H1 (cell line): Measurements from ENCODE around the gene DACH2. TPM values are rescaled to one million over a fixed set of nuclear protein-coding genes. Genes with fewer than 3 reads are reported as not detected.

Experiments
- CTCF ChIA-PET: fragments of 300-600 bp; sonication (Branson Sonifier 250); formaldehyde crosslinking; loops from one replicate; lab custom pipeline; 2021; ENCODE audit not compliant: partially characterized antibody; lab: Charles Lee
- POLR2A ChIA-PET: fragments of 300-600 bp; sonication (Branson Sonifier 250); formaldehyde crosslinking; loops from one replicate; lab custom pipeline; 2021; ENCODE audit warnings: inconsistent platforms; ENCODE audit not compliant: partially characterized antibody; lab: Charles Lee
- DNase-seq, 2 experiments: peaks; one replicate each; pipeline versions ENCODE4 v3.0.0 to v3.0.0-alpha.2; 2010 to 2022; ENCODE audit warnings: low spot score in 2 of 2, low read depth in 1 of 2, mixed read lengths in 1 of 2
- FAIRE-seq: peaks from 2 replicates; lab custom pipeline; 2011; peaks lifted over from hg19 to GRCh38; lab: Jason Lieb, UNC
- H2AFZ ChIP-seq: 2 replicates; pipeline ENCODE4 v1.8.1; 2012; ENCODE audit warnings: low read length, inconsistent platforms
- H2AK5ac ChIP-seq: 2 replicates; pipeline ENCODE4 v1.6.1; 2013; ENCODE audit warnings: low read depth, low read length
- H2BK120ac ChIP-seq: replicated peaks from 2 replicates; pipeline ENCODE3; 2013; ENCODE audit warnings: low read depth, low read length, inconsistent platforms
- H2BK12ac ChIP-seq: 2 replicates; pipeline ENCODE4 v1.6.1; 2013; ENCODE audit warnings: low read depth, low read length
- H2BK15ac ChIP-seq: 2 replicates; pipeline ENCODE4 v1.6.1; 2013; ENCODE audit warnings: low read length
- H2BK20ac ChIP-seq: 2 replicates; pipeline ENCODE4 v1.6.1; 2013; ENCODE audit warnings: low read length
- H2BK5ac ChIP-seq: 2 replicates; pipeline ENCODE4 v1.6.1; 2013; ENCODE audit warnings: low read depth, low read length
- H3K14ac ChIP-seq: 2 replicates; pipeline ENCODE4 v1.6.1; 2013; ENCODE audit warnings: inconsistent platforms; ENCODE audit not compliant: insufficient read length
- H3K18ac ChIP-seq: 2 replicates; pipeline ENCODE4 v1.6.1; 2013; ENCODE audit warnings: low read length; ENCODE audit errors: extremely low read depth
- H3K23ac ChIP-seq: 2 replicates; pipeline ENCODE4 v1.6.1; 2013; ENCODE audit warnings: inconsistent platforms; ENCODE audit not compliant: insufficient read length
- H3K23me2 ChIP-seq: 2 replicates; pipeline ENCODE4 v1.6.1; 2013; ENCODE audit warnings: low read depth, low read length
- H3K27ac ChIP-seq: 2 replicates; pipeline ENCODE4 v1.6.1; 2011; ENCODE audit warnings: low read depth, low read length, inconsistent platforms
- H3K27me3 ChIP-seq, 4 experiments: replicated peaks in 1 of 4; 1 replicate in 1 of 4; 2 replicates in 3 of 4; pipeline versions ENCODE4 v1.6.1 to v1.8.1; 2011 to 2013; ENCODE audit warnings: low read length in 3 of 4, mild to moderate bottlenecking in 3 of 4, inconsistent platforms in 2 of 4, mixed read lengths in 2 of 4, moderate library complexity in 1 of 4; ENCODE audit not compliant: control insufficient read depth in 3 of 4, insufficient read depth in 3 of 4; ENCODE audit errors: extremely low read depth in 1 of 4
- H3K36me3 ChIP-seq, 4 experiments: 2 replicates each; pipeline versions ENCODE4 v1.6.1 to v1.8.1; 2011 to 2013; ENCODE audit warnings: mild to moderate bottlenecking in 4 of 4, low read length in 3 of 4, moderate library complexity in 2 of 4, control low read depth in 1 of 4, inconsistent platforms in 1 of 4; ENCODE audit not compliant: insufficient read depth in 4 of 4, control insufficient read depth in 2 of 4
- H3K4ac ChIP-seq: replicated peaks from 2 replicates; pipeline ENCODE3; 2013; ENCODE audit warnings: low read length, low read depth, mixed read lengths, inconsistent platforms; ENCODE audit not compliant: insufficient read length
- H3K4me1 ChIP-seq, 4 experiments: replicated peaks in 1 of 4; 1 replicate in 1 of 4; 2 replicates in 3 of 4; pipeline versions ENCODE4 v1.6.1 to v1.8.1; 2011 to 2013; ENCODE audit warnings: low read length in 3 of 4, inconsistent platforms in 2 of 4, mixed read lengths in 1 of 4; ENCODE audit not compliant: insufficient read depth in 4 of 4, control insufficient read depth in 3 of 4
- H3K4me2 ChIP-seq, 2 experiments: 2 replicates each; pipeline versions ENCODE4 v1.6.1 to v1.8.1; 2011 to 2013; ENCODE audit warnings: low read depth in 2 of 2, low read length in 2 of 2, control low read depth in 1 of 2, inconsistent platforms in 1 of 2, mild to moderate bottlenecking in 1 of 2; ENCODE audit not compliant: insufficient read depth in 1 of 2
- H3K4me3 ChIP-seq, 4 experiments: fragments of 200-600, 300-600 bp in 1 of 4; sonication (generic), shearing (Covaris generic), sonication (Bioruptor Twin) in 1 of 4; 2 replicates each; pipeline versions ENCODE4 v1.5.1 to v1.8.1; 2011 to 2016; ENCODE audit warnings: low read length in 4 of 4, low read depth in 3 of 4, control low read depth in 2 of 4, inconsistent platforms in 2 of 4, mild to moderate bottlenecking in 2 of 4, mixed read lengths in 1 of 4, moderate library complexity in 1 of 4; ENCODE audit not compliant: insufficient read depth in 2 of 4; ENCODE audit errors: extremely low read depth in 1 of 4
- H3K56ac ChIP-seq: replicated peaks from 2 replicates; pipeline ENCODE3; 2013; ENCODE audit warnings: low read depth, mild to moderate bottlenecking, mixed read lengths, low read length, inconsistent platforms; ENCODE audit not compliant: insufficient read length
- H3K79me1 ChIP-seq: 2 replicates; pipeline ENCODE4 v1.6.1; 2013; ENCODE audit warnings: low read depth, low read length, control low read depth
- H3K79me2 ChIP-seq, 2 experiments: 2 replicates each; pipeline versions ENCODE4 v1.6.1 to v1.8.1; 2012 to 2013; ENCODE audit warnings: low read length in 2 of 2, mild to moderate bottlenecking in 2 of 2, inconsistent platforms in 1 of 2; ENCODE audit not compliant: insufficient read depth in 2 of 2, control insufficient read depth in 1 of 2
- H3K9ac ChIP-seq, 4 experiments: replicated peaks in 1 of 4; 1 replicate in 1 of 4; 2 replicates in 3 of 4; pipeline versions ENCODE4 v1.6.1 to v1.8.1; 2011 to 2013; ENCODE audit warnings: low read depth in 3 of 4, low read length in 3 of 4, control low read depth in 2 of 4, mild to moderate bottlenecking in 2 of 4, moderate library complexity in 2 of 4, inconsistent platforms in 1 of 4; ENCODE audit errors: extremely low read depth in 1 of 4
- H3K9me3 ChIP-seq, 2 experiments: 2 replicates each; pipeline versions ENCODE4 v1.6.1 to v1.8.1; 2012 to 2013; ENCODE audit warnings: mild to moderate bottlenecking in 2 of 2, moderate library complexity in 2 of 2, control low read depth in 1 of 2, inconsistent platforms in 1 of 2, low read depth in 1 of 2, low read length in 1 of 2, mixed read lengths in 1 of 2; ENCODE audit not compliant: insufficient read depth in 2 of 2
- H4K20me1 ChIP-seq, 2 experiments: replicated peaks in 1 of 2; 2 replicates each; pipeline versions ENCODE3 to v1.8.1; 2011 to 2013; ENCODE audit warnings: inconsistent platforms in 2 of 2, low read length in 2 of 2, mild to moderate bottlenecking in 1 of 2; ENCODE audit not compliant: insufficient read depth in 2 of 2, control insufficient read depth in 1 of 2
- H4K5ac ChIP-seq: 2 replicates; pipeline ENCODE4 v1.6.1; 2013; ENCODE audit warnings: low read length, low read depth, mixed read lengths, inconsistent platforms; ENCODE audit not compliant: insufficient read length
- H4K8ac ChIP-seq: 2 replicates; pipeline ENCODE4 v1.8.0; 2013; ENCODE audit warnings: mild to moderate bottlenecking, moderate library complexity, low read length, inconsistent platforms; ENCODE audit not compliant: insufficient read depth; ENCODE audit errors: extremely low read depth
- H4K91ac ChIP-seq: replicated peaks from 2 replicates; pipeline ENCODE3; 2013; ENCODE audit warnings: low read length, mixed read lengths, inconsistent platforms; ENCODE audit not compliant: insufficient read length
- GABPA ChIP-seq: IDR thresholded peaks from 2 replicates; pipeline ENCODE4 v1.6.1; 2011; ENCODE audit warnings: mild to moderate bottlenecking, low read length, moderate library complexity, borderline replicate concordance; ENCODE audit not compliant: insufficient read depth
- HDAC6 ChIP-seq: IDR thresholded peaks from one replicate; pipeline ENCODE4 v1.7.1; 2012; ENCODE audit warnings: low read depth, mild to moderate bottlenecking, inconsistent platforms, low read length, moderate library complexity
- KDM4A ChIP-seq: IDR thresholded peaks from one replicate; pipeline ENCODE4 v1.7.1; 2012; ENCODE audit warnings: low read depth, mild to moderate bottlenecking, moderate library complexity, low read length, inconsistent platforms; ENCODE audit not compliant: severe bottlenecking
- NRF1 ChIP-seq: IDR thresholded peaks from 2 replicates; pipeline ENCODE4 v1.6.1; 2011; ENCODE audit warnings: mild to moderate bottlenecking, low read depth, low read length, improper control_type of control experiment
- RAD21 ChIP-seq, 2 experiments: IDR thresholded peaks in 1 of 2; conservative IDR thresholded peaks in 1 of 2; 2 replicates each; pipeline ENCODE4 v1.6.1; 2011; ENCODE audit warnings: low read depth in 2 of 2, low read length in 2 of 2, improper control_type of control experiment in 1 of 2, inconsistent platforms in 1 of 2, mild to moderate bottlenecking in 1 of 2, moderate library complexity in 1 of 2
- RFX5 ChIP-seq: IDR thresholded peaks from 2 replicates; pipeline ENCODE4 v1.6.1; 2011; ENCODE audit warnings: low read depth, low read length, improper control_type of control experiment, borderline replicate concordance
- SAP30 ChIP-seq: fragments of 300-600 bp; sonication (generic); IDR thresholded peaks from 2 replicates; pipeline ENCODE4 v1.7.1; 2012; ENCODE audit warnings: low read length, moderate library complexity, mild to moderate bottlenecking, inconsistent platforms; ENCODE audit not compliant: insufficient read depth, insufficient replicate concordance
- SIX5 ChIP-seq: IDR thresholded peaks from 2 replicates; pipeline ENCODE4 v1.6.1; 2011; ENCODE audit warnings: mild to moderate bottlenecking, low read depth, low read length
- SUZ12 ChIP-seq: fragments of 200-600 bp; sonication (generic); IDR thresholded peaks from 2 replicates; pipeline ENCODE4 v1.6.1; 2012; ENCODE audit warnings: mild to moderate bottlenecking, inconsistent platforms, low read length, moderate library complexity, mixed read lengths
- WGBS, 2 experiments: shearing (Covaris generic) in 1 of 2; methylation state at CpG; one replicate each; pipeline versions ENCODE4 v1.1.6 to v1.1.7; 2013 to 2015; ENCODE audit warnings: low lambda C conversion rate in 2 of 2, mixed read lengths in 2 of 2, inconsistent platforms in 1 of 2, low coverage in 1 of 2, missing lambda C conversion rate in 1 of 2; ENCODE audit not compliant: insufficient replicate concordance in 2 of 2, insufficient coverage in 1 of 2, insufficient read length in 1 of 2; ENCODE audit errors: extremely low coverage in 1 of 2, missing lambda C conversion rate in 1 of 2; 5-methylcytosine and 5-hydroxymethylcytosine counted together
- polyA plus RNA-seq, 7 experiments: library from polyadenylated mRNA; depleted of rRNA in 3 of 7; stranded (reverse) in 5 of 7; unstranded in 2 of 7; fragments of >200 nt in 5 of 7; fragments of 200-250 nt in 2 of 7; gene quantifications; 1 replicate in 5 of 7; 2 replicates in 1 of 7; 4 replicates in 1 of 7; pipeline versions ENCODE4 v1.2.1 to v1.2.3, GENCODE V29; 2011 to 2013; ENCODE audit warnings: missing spikeins in 2 of 7, mixed read lengths in 2 of 7
- total RNA-seq: library from RNA; stranded (reverse); fragmentation: NEBNext Ultra II Directional; extraction: Animal tissue kit (Norgen Biotek cat#: 25700); gene quantifications from 2 replicates; pipeline ENCODE4 v1.2.1, GENCODE V29; 2021
- TF ChIP-seq, protein P1 (sequence below), 3 experiments: IDR thresholded peaks; 1 replicate in 2 of 3; 2 replicates in 1 of 3; pipeline versions ENCODE4 v1.5.1 to v1.6.1; 2011; ENCODE audit warnings: low read length in 3 of 3, mild to moderate bottlenecking in 3 of 3, inconsistent platforms in 2 of 3, low read depth in 1 of 3, moderate library complexity in 1 of 3; ENCODE audit not compliant: insufficient read depth in 1 of 3; ENCODE audit errors: control extremely low read depth in 1 of 3

The DACH2 gene
- total and polyA plus RNA-seq, 2 of the 8 experiments (the other 6 are each of a cell fraction or from before 2014, with no cell fraction given), result 1.0 to 1.8 TPM

DNA sequence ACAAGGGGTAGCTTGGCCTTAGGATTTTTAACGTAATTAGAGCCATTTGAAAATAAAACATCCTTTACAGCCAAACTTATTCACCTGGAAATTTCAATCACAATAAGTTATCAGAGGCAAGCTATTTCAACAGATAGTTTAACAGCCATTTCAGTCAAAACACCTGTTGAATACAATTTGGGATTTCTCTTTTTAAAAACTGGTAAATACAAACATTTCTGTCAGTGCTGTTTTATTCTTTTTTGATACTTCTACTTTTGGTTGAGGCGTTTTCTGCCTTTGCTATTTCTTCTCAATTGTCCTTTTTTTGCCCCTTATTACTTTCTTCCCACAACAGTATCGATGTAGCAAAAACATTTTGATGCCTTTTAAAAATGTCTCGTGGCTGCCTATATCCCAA lies 2.1 kb upstream of the DACH2 start:
- Histone ChIP-seq H2AFZ (no peak overlapping the region), H3K79me2 (no peaks in the 10 kb centered on the region), H3K4ac (no peak overlapping the region), H3K23me2 (peaks cover 9% of the 10 kb centered on the region; the same call in 1 of the 2 replicates), H2BK12ac (no peak overlapping the region), H3K79me1 (no peaks in the 10 kb centered on the region), H3K14ac (no peak overlapping the region), H3K18ac (no peak overlapping the region), H3K9ac (no peak overlapping the region), H3K4me3 (no peak overlapping the region), H2AK5ac (no peak overlapping the region), H3K56ac (no peak overlapping the region), H3K27me3 (peaks cover 3 to 32% (median 22%) of the 10 kb centered on the region in 4 experiments; a peak in 6 of 7 replicates), H3K9me3 (no peaks in the 10 kb centered on the region), H3K23ac (no peak overlapping the region), H4K20me1 (peaks cover 0 to 2% of the 10 kb centered on the region in 2 experiments), H2BK5ac (no peak overlapping the region), H3K4me2 (no peak overlapping the region), H4K91ac (no peak overlapping the region), H4K8ac (no peak overlapping the region), H4K5ac (no peak overlapping the region), H2BK120ac (no peak overlapping the region), H2BK20ac (no peak overlapping the region), H3K27ac (no peak overlapping the region), H2BK15ac (no peak overlapping the region), H3K4me1 (peaks cover 0 to 2% (median 0%) of the 10 kb centered on the region in 4 experiments; a peak in 2 of 7 replicates), H3K36me3 (no peaks in the 10 kb centered on the region)
- no peak for FAIRE-seq
- ChIA-PET POLR2A (no interaction called here), CTCF (no interaction called here)
- no peak for TF ChIP-seq SAP30
- TF ChIP-seq RAD21 (IDR thresholded peaks at IDR 0.05 in 1 of 2, conservative IDR thresholded peaks at IDR 0.05 in 1 of 2; ENCODE audit: low read depth in 2 of 2, low read length in 2 of 2), result no peak
- no peak for TF ChIP-seq HDAC6
- no peak for TF ChIP-seq SIX5
- TF ChIP-seq NRF1, result no peak
- TF ChIP-seq, protein P1, sequence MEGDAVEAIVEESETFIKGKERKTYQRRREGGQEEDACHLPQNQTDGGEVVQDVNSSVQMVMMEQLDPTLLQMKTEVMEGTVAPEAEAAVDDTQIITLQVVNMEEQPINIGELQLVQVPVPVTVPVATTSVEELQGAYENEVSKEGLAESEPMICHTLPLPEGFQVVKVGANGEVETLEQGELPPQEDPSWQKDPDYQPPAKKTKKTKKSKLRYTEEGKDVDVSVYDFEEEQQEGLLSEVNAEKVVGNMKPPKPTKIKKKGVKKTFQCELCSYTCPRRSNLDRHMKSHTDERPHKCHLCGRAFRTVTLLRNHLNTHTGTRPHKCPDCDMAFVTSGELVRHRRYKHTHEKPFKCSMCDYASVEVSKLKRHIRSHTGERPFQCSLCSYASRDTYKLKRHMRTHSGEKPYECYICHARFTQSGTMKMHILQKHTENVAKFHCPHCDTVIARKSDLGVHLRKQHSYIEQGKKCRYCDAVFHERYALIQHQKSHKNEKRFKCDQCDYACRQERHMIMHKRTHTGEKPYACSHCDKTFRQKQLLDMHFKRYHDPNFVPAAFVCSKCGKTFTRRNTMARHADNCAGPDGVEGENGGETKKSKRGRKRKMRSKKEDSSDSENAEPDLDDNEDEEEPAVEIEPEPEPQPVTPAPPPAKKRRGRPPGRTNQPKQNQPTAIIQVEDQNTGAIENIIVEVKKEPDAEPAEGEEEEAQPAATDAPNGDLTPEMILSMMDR (IDR thresholded peaks at IDR 0.05; ENCODE audit: control extremely low read depth in 1 of 3, insufficient read depth in 1 of 3, low read depth in 1 of 3, low read length in 3 of 3), result no peak
- no peak for TF ChIP-seq KDM4A
- TF ChIP-seq SUZ12, result no peak
- no peak for TF ChIP-seq GABPA
- no peak for TF ChIP-seq RFX5
- DNase-seq, result no peak
- WGBS, 2 experiments, result 67% methylated on average over 4 of the region's 4 CpGs; no CpG with 5 or more reads in 1 of the 2 experiments
